ENCODE measurements around the gene DHPS. TPM values are rescaled to one million over a fixed set of nuclear protein-coding genes. Genes with fewer than 3 reads are reported as not detected.
"Not testable (repeated sequence)": the region's sequence is repeated elsewhere in the genome, so short reads cannot be mapped to it uniquely, and the experiment has no call there.

Gene DHPS
- total RNA-seq, 4 donors from 2014 or later: 117 to 139 (median 128) TPM

DNA sequence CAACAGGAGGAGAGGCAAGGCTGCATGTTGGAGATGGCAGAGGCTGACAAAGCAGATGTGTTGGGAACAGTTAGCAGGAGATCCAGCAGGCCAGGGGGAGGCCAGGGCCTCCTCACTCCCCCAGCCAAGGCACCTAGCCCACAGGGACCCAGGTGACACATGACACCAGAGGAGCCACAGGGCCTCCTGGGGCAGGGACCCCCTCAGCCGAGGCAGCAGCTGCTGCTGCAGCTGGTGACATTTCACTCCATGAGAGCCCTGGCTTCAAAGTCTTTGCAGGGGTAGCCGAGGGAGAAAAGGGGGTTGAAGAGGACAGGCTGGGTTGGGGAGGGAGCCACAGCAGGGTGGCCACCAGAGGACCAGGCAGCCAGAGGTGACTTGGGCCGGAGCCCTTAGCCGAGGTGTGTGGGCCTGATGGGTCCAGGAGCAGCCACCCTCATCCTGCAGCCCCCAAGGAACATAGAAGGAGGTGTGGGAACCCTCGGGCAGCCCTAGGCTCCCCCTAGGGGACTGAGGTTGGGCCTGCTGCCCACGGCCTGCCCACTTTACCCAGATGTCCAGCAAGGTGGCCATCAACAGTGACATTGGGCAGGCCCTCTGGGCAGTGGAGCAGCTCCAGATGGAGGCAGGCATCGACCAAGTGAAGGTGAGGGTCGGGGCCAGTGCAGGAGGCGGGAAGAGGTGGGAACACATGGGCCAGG is 6.0 kb upstream of the DHPS start, which contains the start of gene GNG14:
TSS of gene GNG14 (plus strand) at position 503 of the 701 bp plus-strand sequence. CDS start at position 554, 51 bp downstream.
- no peak for DNase-seq
- intact Hi-C loops (cut with DNase I; ENCODE audit: low total_unique reads): no loop called here
- TF ChIP-seq POLR2AphosphoS5 (IDR thresholded peaks at IDR 0.05): no peak
- TF ChIP-seq EP300 (IDR thresholded peaks at IDR 0.05; ENCODE audit: low read depth): no peak

DNA sequence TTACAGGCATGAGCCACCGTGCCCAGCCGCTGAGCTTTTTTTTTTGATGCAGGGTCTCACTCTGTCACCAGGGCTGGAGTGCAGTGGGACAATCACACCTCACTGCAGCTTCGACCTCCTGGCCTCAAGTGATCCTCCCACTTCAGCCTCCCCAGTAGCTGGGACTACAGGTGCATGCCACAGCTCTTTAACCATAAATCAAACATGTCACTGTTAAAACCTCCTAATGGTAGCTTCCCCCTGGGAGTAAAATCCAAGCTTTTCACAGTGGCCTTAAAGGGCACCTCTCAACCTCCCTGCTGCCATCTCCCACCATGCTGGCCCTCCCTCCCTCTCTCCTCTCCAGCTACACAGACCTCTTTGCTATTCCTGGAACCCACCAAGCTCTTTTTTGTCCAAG is 4.2 kb upstream of the DHPS start:
- TF ChIP-seq POLR2A (IDR thresholded peaks at IDR 0.05) (no peak), CTCF (IDR thresholded peaks at IDR 0.05) (no peak), EP300 (IDR thresholded peaks at IDR 0.05; ENCODE audit: low read depth) (no peak), POLR2AphosphoS5 (IDR thresholded peaks at IDR 0.05) (no peak)
- no peak overlapping the region for H3K4me3 ChIP-seq
- no peaks in the 10 kb centered on the region for H3K36me3 ChIP-seq
- H3K4me1 ChIP-seq: peaks cover 0 to 5% (median 5%) of the 10 kb centered on the region in 4 donors
- H3K9me3 ChIP-seq: no peaks in the 10 kb centered on the region
- 80% methylated on average over 3 of the region's 3 CpGs; no CpG with 5 or more reads in 1 of the 2 donors for WGBS, 2 donors (ENCODE audit: low coverage in 1 of 2)
- intact Hi-C loops (cut with DNase I; ENCODE audit: low total_unique reads): no loop called here
- H3K27ac ChIP-seq: no peak overlapping the region
- no peaks in the 10 kb centered on the region for H3K27me3 ChIP-seq
- no peak for DNase-seq
- in situ Hi-C loops (cut with MboI; ENCODE audit: low pct_ligation_motif_present in 1 of 4, low pct_unique_long_range_greater_than_20kb in 1 of 4, low sequenced_read_pairs in 3 of 4): no loop called here

More for the DNA sequence above, 6.0 kb upstream of the DHPS start, which contains the start of gene GNG14:
- WGBS, 2 donors (ENCODE audit: low coverage in 1 of 2): 81% methylated on average over 9 of the region's 9 CpGs; no CpG with 5 or more reads in 1 of the 2 donors
- in situ Hi-C loops (cut with MboI; ENCODE audit: low pct_ligation_motif_present in 1 of 4, low pct_unique_long_range_greater_than_20kb in 1 of 4, low sequenced_read_pairs in 3 of 4): no loop called here
- no peaks in the 10 kb centered on the region for H3K36me3 ChIP-seq
- no peaks in the 10 kb centered on the region for H3K4me1 ChIP-seq
- no peak within 1 kb of the TSS for H3K4me3 ChIP-seq
- H3K9me3 ChIP-seq: no peaks in the 10 kb centered on the region
- no peaks in the 10 kb centered on the region for H3K27me3 ChIP-seq
- no peak within 1 kb of the TSS for H3K27ac ChIP-seq

GRCh38 chr19:12680034-12680433 is 1.6 kb downstream of the DHPS start:
- 97% methylated on average over 9 of the region's 9 CpGs; no CpG with 5 or more reads in 1 of the 2 donors for WGBS, 2 donors (ENCODE audit: low coverage in 1 of 2)
- Histone ChIP-seq H3K4me3 (no peak overlapping the region), H3K4me1 (peaks cover 7 to 18% (median 10%) of the 10 kb centered on the region in 4 donors), H3K36me3 (peaks cover 0 to 33% (median 14%) of the 10 kb centered on the region in 4 donors), H3K9me3 (no peaks in the 10 kb centered on the region), H3K27me3 (no peaks in the 10 kb centered on the region), H3K27ac (no peak overlapping the region)
- intact Hi-C loops (cut with DNase I; ENCODE audit: low total_unique reads): no loop called here
- DNase-seq: no peak
- in situ Hi-C loops (cut with MboI; ENCODE audit: low pct_ligation_motif_present in 1 of 4, low pct_unique_long_range_greater_than_20kb in 1 of 4, low sequenced_read_pairs in 3 of 4): no loop called here
- TF ChIP-seq EP300 (IDR thresholded peaks at IDR 0.05; ENCODE audit: low read depth) (no peak), POLR2A (IDR thresholded peaks at IDR 0.05) (no peak), CTCF (IDR thresholded peaks at IDR 0.05) (no peak), POLR2AphosphoS5 (IDR thresholded peaks at IDR 0.05) (no peak)

GRCh38 chr19:12678039-12678438 is 3.6 kb downstream of the DHPS start:
- in situ Hi-C loops (cut with MboI; ENCODE audit: low pct_ligation_motif_present in 1 of 4, low pct_unique_long_range_greater_than_20kb in 1 of 4, low sequenced_read_pairs in 3 of 4): loop anchor here in 3 of 4 donors (10.0 kb wide), 1 partner anchor 113 kb away; no protein-coding TSS in a partner anchor
- H3K36me3 ChIP-seq: peaks cover 0 to 42% (median 20%) of the 10 kb centered on the region in 4 donors
- intact Hi-C loops (cut with DNase I; ENCODE audit: low total_unique reads): loop anchor here (10.0 kb wide), 1 partner anchor 103 kb away; no protein-coding TSS in a partner anchor

GRCh38 chr19:12676928-12677327 is 4.8 kb downstream of the DHPS start:
- H3K9me3 ChIP-seq: no peaks in the 10 kb centered on the region
- TF ChIP-seq EP300 (IDR thresholded peaks at IDR 0.05; ENCODE audit: low read depth) (no peak), POLR2AphosphoS5 (IDR thresholded peaks at IDR 0.05) (no peak), CTCF (IDR thresholded peaks at IDR 0.05) (no peak), POLR2A (IDR thresholded peaks at IDR 0.05) (no peak)
- 94% methylated on average over 12 of the region's 12 CpGs; no CpG with 5 or more reads in 1 of the 2 donors for WGBS, 2 donors (ENCODE audit: low coverage in 1 of 2)
- no peak overlapping the region for H3K27ac ChIP-seq
- peaks cover 0 to 42% (median 20%) of the 10 kb centered on the region in 4 donors for H3K36me3 ChIP-seq
- intact Hi-C loops (cut with DNase I; ENCODE audit: low total_unique reads) (loop anchor here (10.0 kb wide), 1 partner anchor 102 kb away; no protein-coding TSS in a partner anchor), in situ Hi-C loops (cut with MboI; ENCODE audit: low pct_ligation_motif_present in 1 of 4, low pct_unique_long_range_greater_than_20kb in 1 of 4, low sequenced_read_pairs in 3 of 4) (loop anchor here in 3 of 4 donors (10.0 kb wide), 1 partner anchor 112 kb away; no protein-coding TSS in a partner anchor)
- H3K27me3 ChIP-seq: no peaks in the 10 kb centered on the region
- H3K4me3 ChIP-seq: no peak overlapping the region
- H3K4me1 ChIP-seq: peaks cover 5 to 14% (median 7%) of the 10 kb centered on the region in 4 donors
- DNase-seq: no peak

More at GRCh38 chr19:12678039-12678438, 3.6 kb downstream of the DHPS start:
- 92 to 100% methylated on average over 2 to 5 of the region's 5 CpGs for WGBS, 2 donors (ENCODE audit: low coverage in 1 of 2)
- not testable (repeated sequence) for H3K9me3 ChIP-seq, H3K27me3 ChIP-seq, H3K4me3 ChIP-seq, H3K27ac ChIP-seq, DNase-seq
- peaks cover 7 to 18% (median 10%) of the 10 kb centered on the region in 4 donors for H3K4me1 ChIP-seq

Measured in transverse colon (tissue), 4 donors.